ENCODE measurements around the gene MAP3K20. TPM values are rescaled to one million over a fixed set of nuclear protein-coding genes. Genes with fewer than 3 reads are reported as not detected.

The MAP3K20 gene
- total and polyA plus RNA-seq, 2 experiments from 2014 or later = 7.6 to 9.6 TPM

- TF ChIP-seq ZNF114 (CRISPR knock-in tag; IDR thresholded peaks at IDR 0.05) (no peak), CREB1 (CRISPR knock-in tag; IDR thresholded peaks at IDR 0.05; ENCODE audit: low read depth) (no peak), ETS1 (IDR thresholded peaks at IDR 0.05) (no peak)
These were observed 33.9 kb downstream of the MAP3K20 start (continued) for GRCh38 chr2:173109253-173110188.

GRCh38 chr2:173117678-173118077 lies 42.0 kb downstream of the MAP3K20 start:
- Histone ChIP-seq H3F3A (replicated peaks; ENCODE audit: low read depth) (no peaks in the 10 kb centered on the region), H3K4me1 (ENCODE audit: insufficient read depth) (no peaks in the 10 kb centered on the region), H3K79me2 (replicated peaks; ENCODE audit: insufficient read depth) (peaks cover 9% of the 10 kb centered on the region; the same call in 1 of the 2 replicates), H2AFZ (no peak overlapping the region), H3K9me2 (ENCODE audit: insufficient read depth) (no peaks in the 10 kb centered on the region), H3K27ac (ENCODE audit: low read depth) (no peak overlapping the region), H4K20me1 (replicated peaks; ENCODE audit: insufficient read depth) (no peaks in the 10 kb centered on the region), H3K36me3 (ENCODE audit: insufficient read depth) (no peaks in the 10 kb centered on the region), H3K27me3 (ENCODE audit: insufficient read depth) (no peaks in the 10 kb centered on the region), H3K4me2 (no peak overlapping the region), H3K4me3 (no peak overlapping the region)
- DNase-seq (ENCODE audit: low spot score) (no peak), ATAC-seq (no peak)
- H3K4me3 Mint-ChIP-seq = no peak overlapping the region
- H3K4me1 Mint-ChIP-seq = no peaks in the 10 kb centered on the region
- H3K27ac Mint-ChIP-seq = no peak overlapping the region
- H3K36me3 Mint-ChIP-seq (ENCODE audit: low read depth) = peaks cover 7% of the 10 kb centered on the region; the same call in 1 of the 3 replicates
- H3K9me3 Mint-ChIP-seq = peaks cover 3% of the 10 kb centered on the region; the same call in 1 of the 3 replicates
- H3K27me3 Mint-ChIP-seq (ENCODE audit: insufficient read depth, low read depth, poor library complexity) = peaks cover 2% of the 10 kb centered on the region
- TF ChIP-seq EZH2 (IDR thresholded peaks at IDR 0.05; ENCODE audit: low read depth, unreplicated experiment) (no peak), ZNF462 (CRISPR knock-in tag; IDR thresholded peaks at IDR 0.05) (no peak), JUNB (IDR thresholded peaks at IDR 0.05; ENCODE audit: unreplicated experiment) (no peak), STAT1 (IDR thresholded peaks at IDR 0.05; ENCODE audit: unreplicated experiment) (no peak), CREB1 (CRISPR knock-in tag; IDR thresholded peaks at IDR 0.05; ENCODE audit: low read depth) (no peak), ZNF114 (CRISPR knock-in tag; IDR thresholded peaks at IDR 0.05) (no peak), REST (IDR thresholded peaks at IDR 0.05; ENCODE audit: unreplicated experiment) (no peak), ZNF331 (CRISPR knock-in tag; IDR thresholded peaks at IDR 0.05; ENCODE audit: low read depth) (no peak), CTCF (conservative IDR thresholded peaks at IDR 0.05; ENCODE audit: low read depth in 2 of 2) (no peak), EZH2phosphoT487 (IDR thresholded peaks at IDR 0.05; ENCODE audit: unreplicated experiment) (no peak)
